Fibroblast of villous mesenchyme (primary cell): ENCODE data around the gene ADAMTS17. TPM values are rescaled to one million over a fixed set of nuclear protein-coding genes. Genes with fewer than 3 reads are reported as not detected.

Experiments
- DNase-seq: peaks from one replicate; pipeline ENCODE4 v3.0.0-alpha.2; 2010; ENCODE audit warnings: low read depth
- H3K4me3 ChIP-seq: 2 replicates; pipeline ENCODE4 v1.5.1; 2011; ENCODE audit warnings: low read depth, mild to moderate bottlenecking, low read length
- total RNA-seq: library from RNA; depleted of rRNA; stranded (reverse); fragments of >200 nt; gene quantifications from 2 replicates; pipeline ENCODE4 v1.2.3, GENCODE V29; 2012
- TF ChIP-seq, protein P1 (sequence below): IDR thresholded peaks from 2 replicates; pipeline ENCODE4 v1.5.1; 2012; ENCODE audit warnings: low read depth, mild to moderate bottlenecking, low read length; ENCODE audit not compliant: insufficient read depth

ADAMTS17 gene
- total RNA-seq, 1 donor = under 0.01 TPM

DNA sequence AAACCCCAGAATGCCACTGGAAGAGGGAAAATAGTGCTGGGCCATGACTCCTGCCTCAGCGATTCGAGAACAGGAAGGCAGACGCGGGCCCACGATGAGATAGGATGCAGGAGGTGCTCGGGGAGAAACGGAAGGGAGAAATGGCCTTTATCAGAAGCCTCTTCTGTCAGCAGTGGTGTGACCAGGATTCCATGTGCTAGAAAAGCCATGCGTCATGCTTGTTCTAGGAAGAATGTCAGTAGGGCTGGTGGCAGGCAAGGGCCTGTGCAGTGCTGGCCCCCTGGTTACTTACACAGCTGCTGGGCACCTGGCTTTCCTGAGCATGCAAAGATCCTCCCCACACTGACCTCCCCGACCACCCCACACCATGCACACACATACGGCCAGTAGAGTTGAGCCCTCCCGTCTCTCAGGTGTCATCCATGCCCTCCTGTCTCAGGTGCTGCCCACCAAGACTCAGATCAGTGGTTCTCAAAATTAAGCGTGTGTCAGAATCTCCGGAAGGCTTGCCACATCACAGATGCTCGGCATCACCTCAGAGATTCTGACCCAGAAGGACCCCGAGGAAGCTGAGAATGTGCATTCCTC, 106.7 kb downstream of the ADAMTS17 start:
- no peak for DNase-seq
- TF ChIP-seq, protein P1, sequence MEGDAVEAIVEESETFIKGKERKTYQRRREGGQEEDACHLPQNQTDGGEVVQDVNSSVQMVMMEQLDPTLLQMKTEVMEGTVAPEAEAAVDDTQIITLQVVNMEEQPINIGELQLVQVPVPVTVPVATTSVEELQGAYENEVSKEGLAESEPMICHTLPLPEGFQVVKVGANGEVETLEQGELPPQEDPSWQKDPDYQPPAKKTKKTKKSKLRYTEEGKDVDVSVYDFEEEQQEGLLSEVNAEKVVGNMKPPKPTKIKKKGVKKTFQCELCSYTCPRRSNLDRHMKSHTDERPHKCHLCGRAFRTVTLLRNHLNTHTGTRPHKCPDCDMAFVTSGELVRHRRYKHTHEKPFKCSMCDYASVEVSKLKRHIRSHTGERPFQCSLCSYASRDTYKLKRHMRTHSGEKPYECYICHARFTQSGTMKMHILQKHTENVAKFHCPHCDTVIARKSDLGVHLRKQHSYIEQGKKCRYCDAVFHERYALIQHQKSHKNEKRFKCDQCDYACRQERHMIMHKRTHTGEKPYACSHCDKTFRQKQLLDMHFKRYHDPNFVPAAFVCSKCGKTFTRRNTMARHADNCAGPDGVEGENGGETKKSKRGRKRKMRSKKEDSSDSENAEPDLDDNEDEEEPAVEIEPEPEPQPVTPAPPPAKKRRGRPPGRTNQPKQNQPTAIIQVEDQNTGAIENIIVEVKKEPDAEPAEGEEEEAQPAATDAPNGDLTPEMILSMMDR = no peak
- no peak overlapping the region for H3K4me3 ChIP-seq

DNA sequence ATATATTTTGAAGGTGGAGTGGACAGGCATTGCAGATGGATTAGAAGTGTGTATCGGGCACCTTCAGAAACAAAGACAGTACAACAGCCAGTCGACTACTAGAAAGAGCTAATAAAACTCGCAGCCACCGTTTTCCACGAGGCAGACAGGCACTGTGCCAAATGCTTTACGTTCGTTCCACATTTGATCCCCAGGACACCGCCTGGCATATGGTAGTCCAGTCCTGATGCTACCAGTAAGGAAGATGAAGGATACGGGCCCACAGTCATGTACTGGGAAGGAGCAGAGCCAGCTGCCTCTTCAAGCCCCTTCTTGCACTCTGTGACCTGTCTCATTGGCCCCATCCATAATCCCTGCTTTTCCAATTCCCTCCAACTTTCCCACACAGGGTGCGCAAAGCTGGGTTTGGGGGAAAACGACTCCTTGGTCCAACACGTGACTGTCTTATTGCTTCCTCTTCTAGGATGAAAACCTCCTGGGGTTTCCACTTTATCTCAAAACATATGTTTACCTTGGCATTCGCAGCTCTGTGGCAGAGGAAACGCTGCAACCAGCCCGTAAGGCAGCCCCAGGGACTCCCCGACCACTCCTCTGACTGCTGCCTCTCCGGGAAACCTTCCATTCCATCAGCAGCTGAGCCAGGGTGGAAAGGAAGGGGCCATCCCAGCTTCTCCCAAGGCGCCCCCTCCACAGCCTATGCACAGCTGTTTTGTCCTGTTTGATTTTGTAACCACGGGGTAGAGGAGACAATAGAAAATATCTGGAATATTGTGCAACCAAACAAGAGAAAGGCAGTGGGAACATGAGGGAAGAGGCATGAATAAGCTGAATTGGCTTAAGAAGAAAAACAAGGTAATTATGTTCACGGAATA, 107.4 kb downstream of the ADAMTS17 start:
- DNase-seq = no peak
- TF ChIP-seq, protein P1 = no peak
- H3K4me3 ChIP-seq = no peak overlapping the region

DNA sequence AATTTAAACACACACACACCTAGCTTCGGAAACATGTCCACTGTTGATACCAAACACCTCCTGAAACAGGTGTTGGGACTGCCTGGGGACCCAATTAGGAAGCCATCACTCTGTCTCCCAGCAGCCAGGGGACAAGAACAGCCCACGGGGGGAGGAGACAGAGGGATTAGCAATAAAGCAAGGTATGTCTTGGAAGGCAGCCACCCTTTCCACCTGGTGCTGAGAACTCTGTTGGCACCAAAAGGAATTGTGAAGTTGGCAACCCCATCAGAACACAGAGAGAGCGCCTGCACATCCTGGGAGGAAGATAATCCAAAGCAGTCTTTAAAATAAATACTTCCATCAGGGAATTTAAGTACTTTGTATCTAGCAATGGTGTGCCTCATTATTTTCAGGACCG, 111.0 kb downstream of the ADAMTS17 start:
- DNase-seq = no peak
- TF ChIP-seq, protein P1 = no peak
- H3K4me3 ChIP-seq = no peak overlapping the region

DNA sequence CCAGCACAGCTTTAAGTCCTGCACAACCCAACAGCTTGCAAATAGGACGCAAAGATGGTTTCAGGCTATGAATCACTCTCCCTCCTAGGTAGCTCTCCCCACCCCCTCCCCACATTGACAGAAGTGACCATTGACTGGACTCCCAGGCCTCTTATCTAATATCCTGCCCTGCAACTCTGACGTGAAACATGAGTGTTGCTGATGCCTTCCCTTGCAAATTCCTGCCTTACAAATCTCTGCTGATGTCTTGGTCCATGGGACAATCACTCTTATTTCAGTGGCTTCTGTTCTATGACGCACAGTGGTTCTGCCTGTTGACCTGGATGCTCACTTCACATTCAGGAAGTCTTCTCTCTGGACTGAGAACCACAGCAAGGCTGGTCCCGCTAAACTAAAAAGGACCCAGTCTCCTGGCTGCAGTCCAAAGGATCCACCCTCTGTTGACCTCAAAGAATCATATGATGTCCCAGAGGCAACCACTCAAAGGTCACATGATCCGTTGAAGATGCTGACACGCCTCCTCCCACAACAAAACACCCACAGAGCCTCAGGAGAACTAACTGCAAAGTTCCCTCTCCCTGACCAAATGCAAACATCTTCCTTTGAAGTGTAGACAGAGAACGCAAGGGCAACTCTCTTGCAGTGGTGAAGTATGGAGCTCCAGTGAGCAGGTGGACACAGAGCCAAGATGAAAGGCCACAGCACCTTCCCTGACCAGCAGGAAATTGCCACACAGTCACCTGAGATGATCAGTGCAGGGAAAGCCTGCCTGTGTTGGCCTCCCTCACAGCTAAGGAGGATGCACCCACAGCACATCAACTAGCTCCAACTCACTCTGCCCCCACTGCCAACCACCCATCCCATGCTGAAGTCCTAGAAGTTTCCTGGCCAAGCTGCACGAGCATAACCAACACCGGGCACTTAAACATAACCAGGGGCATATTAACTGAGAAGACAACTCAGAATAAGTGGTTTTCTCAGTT, 112.3 kb downstream of the ADAMTS17 start:
- DNase-seq = no peak
- no peak overlapping the region for H3K4me3 ChIP-seq
- TF ChIP-seq, protein P1 = no peak

DNA sequence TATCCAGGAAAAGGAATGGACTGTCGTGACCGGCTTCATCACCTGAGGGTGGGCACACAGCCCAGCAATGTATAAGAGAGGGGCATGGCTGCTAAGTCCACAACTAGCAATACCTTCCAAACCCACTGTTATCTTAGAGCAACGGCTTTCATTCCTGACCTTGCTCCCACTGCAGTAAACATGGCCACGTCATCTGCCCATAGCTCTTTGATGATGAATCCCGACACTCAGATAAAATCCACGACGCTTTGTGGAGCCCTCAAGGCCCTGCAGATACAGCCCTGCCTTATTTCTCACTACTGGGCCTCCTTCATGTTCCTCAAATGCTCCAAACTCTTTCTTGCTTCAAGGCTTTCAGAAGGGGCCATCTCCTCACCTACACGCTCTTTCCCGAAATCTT, 114.0 kb downstream of the ADAMTS17 start:
- DNase-seq = no peak
- TF ChIP-seq, protein P1 = no peak
- no peak overlapping the region for H3K4me3 ChIP-seq

DNA sequence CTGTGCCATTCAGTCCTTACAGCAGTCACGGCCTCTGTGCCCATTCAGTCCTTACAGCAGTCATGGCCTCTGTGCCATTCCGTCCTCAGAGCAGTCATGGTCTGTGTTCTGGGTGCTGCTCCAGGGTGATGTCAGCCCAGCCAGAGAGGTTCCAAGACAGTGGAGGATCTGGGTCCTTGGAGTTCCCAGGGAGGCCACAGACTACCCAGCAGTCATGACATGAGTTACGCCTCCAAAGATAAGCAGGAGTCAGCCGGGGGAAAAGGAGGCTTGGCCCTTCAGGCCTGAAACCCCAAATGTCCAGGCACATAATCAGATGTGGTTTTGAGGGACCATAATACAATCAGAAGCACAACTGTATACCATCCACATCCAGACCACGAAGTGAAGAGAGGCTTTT, 115.7 kb downstream of the ADAMTS17 start:
- DNase-seq = no peak
- TF ChIP-seq, protein P1 = no peak
- no peak overlapping the region for H3K4me3 ChIP-seq
